WERI-Rb-1 (cell line): ENCODE results near the gene IBA57.
A peak's percentile ranks its signal among the peaks of the same experiment; 100 is the strongest.

Experiments used
- DNase-seq: peaks from one replicate; pipeline ENCODE4 v3.0.0-alpha.2; 2020
- H3K27ac ChIP-seq: fragments of 250-450 bp; sonication (Bioruptor Pico); 2 replicates; pipeline ENCODE4 v1.5.1; 2020; ENCODE audit warnings: mild to moderate bottlenecking, moderate library complexity
- H3K27me3 ChIP-seq: fragments of 250-450 bp; sonication (Bioruptor Pico); 2 replicates; pipeline ENCODE4 v1.5.1; 2021; ENCODE audit warnings: mild to moderate bottlenecking, low read depth, moderate library complexity; ENCODE audit not compliant: insufficient read depth, severe bottlenecking
- H3K36me3 ChIP-seq: fragments of 250-450 bp; sonication (Bioruptor Pico); 2 replicates; pipeline ENCODE4 v1.5.1; 2020; ENCODE audit warnings: mild to moderate bottlenecking, moderate library complexity
- H3K4me3 ChIP-seq: 2 replicates; pipeline ENCODE4 v1.5.1; 2011; ENCODE audit warnings: low read depth, mild to moderate bottlenecking, control low read depth, low read length
- H3K9me3 ChIP-seq: fragments of 250-450 bp; sonication (Bioruptor Pico); 2 replicates; pipeline ENCODE4 v1.5.1; 2021; ENCODE audit warnings: mild to moderate bottlenecking, moderate library complexity; ENCODE audit not compliant: severe bottlenecking
- TF ChIP-seq, protein P1 (sequence below): IDR thresholded peaks from 2 replicates; pipeline ENCODE4 v1.5.1; 2011; ENCODE audit warnings: low read depth, mild to moderate bottlenecking, control low read depth, inconsistent platforms, low read length

IBA57 gene

DNA sequence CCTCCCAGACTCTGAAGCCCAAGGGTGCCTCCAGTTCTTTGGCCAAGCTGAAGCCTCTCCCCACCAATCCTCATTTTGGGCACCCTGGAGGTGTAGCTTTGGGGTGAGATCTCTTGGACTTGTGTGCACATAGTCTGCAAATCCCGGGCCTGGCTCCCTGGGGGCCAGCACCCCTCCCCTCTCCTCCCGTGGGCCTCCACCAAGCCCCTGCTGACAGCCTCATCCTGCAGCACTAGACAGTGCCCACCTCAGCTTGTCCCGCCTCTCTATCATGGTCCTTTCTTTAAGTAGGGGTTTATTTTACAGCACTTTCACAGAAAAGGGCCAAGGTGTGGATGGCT, 12.7 kb upstream of the IBA57 start:
- Histone ChIP-seq H3K4me3 (no peak overlapping the region), H3K36me3 (peaks cover 5% of the 10 kb centered on the region), H3K27ac (no peak overlapping the region), H3K9me3 (no peaks in the 10 kb centered on the region), H3K27me3 (no peaks in the 10 kb centered on the region)
- DNase-seq, result no peak
- TF ChIP-seq, protein P1, sequence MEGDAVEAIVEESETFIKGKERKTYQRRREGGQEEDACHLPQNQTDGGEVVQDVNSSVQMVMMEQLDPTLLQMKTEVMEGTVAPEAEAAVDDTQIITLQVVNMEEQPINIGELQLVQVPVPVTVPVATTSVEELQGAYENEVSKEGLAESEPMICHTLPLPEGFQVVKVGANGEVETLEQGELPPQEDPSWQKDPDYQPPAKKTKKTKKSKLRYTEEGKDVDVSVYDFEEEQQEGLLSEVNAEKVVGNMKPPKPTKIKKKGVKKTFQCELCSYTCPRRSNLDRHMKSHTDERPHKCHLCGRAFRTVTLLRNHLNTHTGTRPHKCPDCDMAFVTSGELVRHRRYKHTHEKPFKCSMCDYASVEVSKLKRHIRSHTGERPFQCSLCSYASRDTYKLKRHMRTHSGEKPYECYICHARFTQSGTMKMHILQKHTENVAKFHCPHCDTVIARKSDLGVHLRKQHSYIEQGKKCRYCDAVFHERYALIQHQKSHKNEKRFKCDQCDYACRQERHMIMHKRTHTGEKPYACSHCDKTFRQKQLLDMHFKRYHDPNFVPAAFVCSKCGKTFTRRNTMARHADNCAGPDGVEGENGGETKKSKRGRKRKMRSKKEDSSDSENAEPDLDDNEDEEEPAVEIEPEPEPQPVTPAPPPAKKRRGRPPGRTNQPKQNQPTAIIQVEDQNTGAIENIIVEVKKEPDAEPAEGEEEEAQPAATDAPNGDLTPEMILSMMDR, result no peak

DNA sequence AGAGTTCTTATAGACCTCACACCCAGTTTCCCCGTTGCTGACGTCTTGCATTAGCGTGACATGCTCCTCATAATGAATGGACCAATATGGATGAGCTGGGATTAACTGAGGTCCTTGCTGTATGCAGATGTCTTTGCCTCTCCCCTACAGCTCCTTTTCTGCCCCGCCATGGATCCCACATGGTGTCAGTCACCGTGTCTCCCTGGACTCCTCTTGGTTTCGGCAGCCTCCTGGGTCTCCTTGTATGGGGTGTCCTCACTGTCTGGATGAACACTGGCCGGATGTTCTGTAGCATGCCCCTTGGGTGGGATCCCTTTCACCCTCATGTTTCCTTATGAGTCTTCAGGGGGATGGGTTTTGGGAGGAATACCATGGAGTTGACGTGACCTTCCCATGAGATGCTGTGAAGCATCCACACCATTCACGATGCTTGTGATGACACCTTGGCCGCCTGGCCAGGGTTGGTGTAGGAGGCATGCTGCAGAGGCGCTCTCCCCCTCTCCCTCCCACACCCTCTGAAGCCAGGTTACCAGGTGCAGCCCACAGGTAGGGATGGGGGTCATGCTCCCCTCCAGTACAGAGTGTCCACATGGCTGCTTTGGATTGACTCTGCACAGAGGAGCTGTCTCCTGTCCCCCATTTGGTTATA, 11.5 kb upstream of the IBA57 start:
- H3K36me3 ChIP-seq, result no peaks in the 10 kb centered on the region

DNA sequence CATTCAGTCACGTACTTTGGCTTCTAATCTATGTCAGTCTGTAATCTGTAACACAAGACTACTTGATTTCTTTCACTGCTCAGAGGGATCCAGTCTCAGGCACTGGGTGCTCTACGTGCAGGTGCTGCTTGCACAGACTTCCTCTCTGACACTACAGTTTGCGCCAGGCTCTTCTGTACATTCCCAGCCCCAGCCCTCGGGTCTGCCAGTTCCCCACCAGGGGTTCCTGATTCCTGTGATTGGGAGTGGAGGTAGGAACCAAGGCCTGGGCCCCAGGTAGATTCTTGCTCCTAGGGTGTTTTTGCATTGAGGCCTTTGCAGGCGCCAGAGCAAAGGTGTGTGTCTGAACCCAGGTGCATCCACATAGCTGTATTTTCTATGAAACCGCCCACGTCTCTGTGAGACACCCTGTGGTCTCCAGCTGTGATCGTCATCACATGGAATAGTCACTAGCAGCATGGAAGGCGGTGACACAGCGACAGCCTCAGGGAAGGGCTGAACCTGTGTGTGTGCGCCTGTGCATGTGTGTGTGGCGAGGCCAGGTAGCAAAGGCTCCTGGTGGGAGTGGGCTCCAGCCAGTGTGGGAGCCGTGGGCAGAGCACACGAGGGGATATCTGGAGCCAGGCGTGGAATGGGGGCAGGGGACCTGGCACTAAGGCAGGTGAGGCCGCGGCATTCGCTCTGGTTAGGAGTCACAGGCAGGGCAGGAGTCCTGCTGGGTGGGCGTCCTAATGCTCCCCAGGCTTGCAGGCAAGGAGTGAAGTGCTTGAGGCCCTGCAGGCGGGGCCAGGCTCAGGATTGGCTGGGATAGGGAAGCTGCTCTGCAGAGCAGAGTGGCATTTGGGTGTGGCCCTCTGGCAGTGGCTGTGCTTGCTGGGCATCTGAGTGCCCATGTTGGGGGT, 10.7 kb upstream of the IBA57 start:
- H3K27me3 ChIP-seq, result no peaks in the 10 kb centered on the region
- H3K4me3 ChIP-seq, result no peak overlapping the region
- no peaks in the 10 kb centered on the region for H3K9me3 ChIP-seq
- TF ChIP-seq, protein P1, result no peak
- peak overlapping the region; percentile 39 for H3K27ac ChIP-seq
- DNase-seq, result no peak
- H3K36me3 ChIP-seq, result no peaks in the 10 kb centered on the region

More for the DNA sequence above, 11.5 kb upstream of the IBA57 start:
- TF ChIP-seq, protein P1, result no peak
- Histone ChIP-seq H3K27ac (peak overlapping the region; percentile 39), H3K27me3 (no peaks in the 10 kb centered on the region), H3K9me3 (no peaks in the 10 kb centered on the region), H3K4me3 (no peak overlapping the region)
- DNase-seq, result no peak

DNA sequence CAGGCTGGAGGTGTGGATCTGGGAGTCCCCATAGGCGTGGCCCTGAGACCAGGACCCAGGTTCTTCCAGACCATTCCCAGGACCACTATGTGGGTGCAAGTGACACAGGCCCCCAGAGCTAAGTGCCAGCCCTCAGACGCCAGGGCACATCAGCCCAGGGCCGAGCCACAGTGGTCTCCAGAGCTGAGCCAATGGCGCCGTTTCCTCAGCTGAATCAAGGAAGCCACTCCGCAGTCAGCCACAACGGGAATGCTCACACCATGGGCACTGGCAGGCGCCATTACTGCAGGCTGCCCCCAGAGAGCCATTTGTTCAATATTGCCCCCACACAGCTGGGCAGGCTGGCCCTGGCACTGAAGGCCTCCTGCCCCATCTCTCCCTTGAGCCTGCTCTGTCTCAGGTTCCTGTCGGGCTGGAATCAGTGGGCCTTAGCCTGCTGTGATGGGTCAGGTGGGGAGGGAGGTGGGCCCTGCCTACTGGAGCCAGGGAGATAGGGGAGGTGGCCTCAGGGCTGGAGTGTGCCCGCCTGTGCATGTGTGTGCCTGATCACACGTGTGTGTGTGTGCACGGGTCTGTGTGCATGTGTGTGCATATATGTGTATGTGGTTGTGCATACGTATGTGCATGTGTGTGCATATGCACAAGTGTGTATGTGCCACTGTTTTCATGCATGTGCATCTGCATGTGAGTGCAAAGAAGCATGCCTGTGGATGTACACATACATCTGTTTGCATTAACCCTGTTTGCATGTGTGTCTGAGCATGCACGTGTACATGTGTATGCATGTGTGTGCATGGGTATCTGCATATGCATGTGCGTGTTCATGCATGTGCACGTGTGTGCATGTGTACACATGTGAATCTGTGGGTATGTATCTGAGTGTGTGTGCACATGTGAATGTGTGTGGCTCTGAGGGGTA, 9.7 kb upstream of the IBA57 start:
- H3K27ac ChIP-seq, result no peak overlapping the region
- H3K9me3 ChIP-seq, result no peaks in the 10 kb centered on the region
- TF ChIP-seq, protein P1, result no peak
- no peaks in the 10 kb centered on the region for H3K27me3 ChIP-seq
- no peaks in the 10 kb centered on the region for H3K36me3 ChIP-seq
- H3K4me3 ChIP-seq, result no peak overlapping the region
- DNase-seq, result no peak

DNA sequence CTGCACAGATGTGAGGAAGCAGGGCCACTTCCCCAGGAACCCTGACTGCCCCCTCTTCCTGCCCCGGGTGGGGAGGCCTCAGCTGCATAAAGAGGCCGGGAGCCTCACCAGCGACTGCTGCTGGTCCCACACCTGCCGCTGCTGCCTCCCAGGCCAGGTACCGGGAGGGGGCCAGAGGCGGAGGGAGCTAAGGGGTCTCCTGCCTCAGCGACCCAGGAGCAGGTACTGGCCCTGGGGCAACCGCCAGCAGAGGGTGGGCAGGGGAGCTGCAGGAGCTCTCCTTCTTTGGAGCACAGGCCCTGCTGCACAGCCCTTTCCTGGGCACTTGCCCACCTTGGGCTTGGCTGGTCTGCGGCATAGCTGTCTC, 9.1 kb upstream of the IBA57 start:
- no peak for DNase-seq
- TF ChIP-seq, protein P1, result no peak
- Histone ChIP-seq H3K27me3 (no peaks in the 10 kb centered on the region), H3K27ac (no peak overlapping the region), H3K4me3 (no peak overlapping the region), H3K9me3 (no peaks in the 10 kb centered on the region), H3K36me3 (no peaks in the 10 kb centered on the region)
